A549 (cell line): Measurements from ENCODE around the gene SERINC3. TPM values are rescaled to one million over a fixed set of nuclear protein-coding genes. Genes with fewer than 3 reads are reported as not detected.

Experiments used
- ATAC-seq, 2 experiments: fragments of 200-7000 bp in 1 of 2; fragments of >200 bp in 1 of 2; cut with Nextera tagmentation in 1 of 2; cut with Tn5 transposase in 1 of 2; 3 replicates each; pipeline versions ENCODE4 v1.8.0 to v1.9.1; 2018 to 2020; ENCODE audit warnings: mild to moderate bottlenecking in 1 of 2, moderate library complexity in 1 of 2
- CTCF ChIA-PET: fragments of 300-600 bp; sonication (Branson Sonifier 250); formaldehyde crosslinking; extraction: SDS; loops from one replicate; lab custom pipeline; 2021; ENCODE audit warnings: antibody characterized with exemption, inconsistent platforms; lab: Yijun Ruan, JAX
- POLR2A ChIA-PET: fragments of 350-600 bp; formaldehyde crosslinking; extraction: SDS; loops from one replicate; lab custom pipeline; 2021; ENCODE audit warnings: antibody characterized with exemption, inconsistent platforms; lab: Yijun Ruan, JAX
- DNase-seq, 2 experiments: peaks; one replicate each; pipeline versions ENCODE4 v3.0.0 to v3.0.0-alpha.2; 2011 to 2016; ENCODE audit warnings: low read depth in 1 of 2, low spot score in 1 of 2
- FAIRE-seq: peaks from 2 replicates; lab custom pipeline; 2011; peaks lifted over from hg19 to GRCh38; lab: Jason Lieb, UNC
- H3K27ac ChIP-seq, 2 experiments: fragments of >200 bp; sonication (Bioruptor Twin); formaldehyde crosslinking; 3 replicates each; pipeline ENCODE4 v1.5.1; 2016 to 2017
- H3K4me1 ChIP-seq: fragments of >200 bp; sonication (Bioruptor Twin); formaldehyde crosslinking; 3 replicates; pipeline ENCODE4 v1.6.1; 2016
- H3K4me2 ChIP-seq: fragments of >200 bp; sonication (Bioruptor Twin); formaldehyde crosslinking; 3 replicates; pipeline ENCODE4 v1.6.1; 2016
- H3K4me3 ChIP-seq: fragments of >200 bp; sonication (Bioruptor Twin); formaldehyde crosslinking; 3 replicates; pipeline ENCODE4 v1.5.1; 2016
- H3K9me3 ChIP-seq: fragments of >200 bp; sonication (Bioruptor Twin); formaldehyde crosslinking; 3 replicates; pipeline ENCODE4 v1.6.1; 2016
- CBX8 ChIP-seq: fragments of 200-600 bp; sonication (generic); IDR thresholded peaks from 2 replicates; pipeline ENCODE4 v1.6.1; 2016
- CTCF ChIP-seq: fragments of >200 bp; sonication (Bioruptor Twin); formaldehyde crosslinking; IDR thresholded peaks from 3 replicates; pipeline ENCODE4 v1.5.1; 2016
- EHF ChIP-seq: fragments of 250-450 bp; sonication (Bioruptor Pico); IDR thresholded peaks from 2 replicates; pipeline ENCODE4 v1.5.0; 2020; ENCODE audit warnings: mild to moderate bottlenecking
- ELK1 ChIP-seq: fragments of 150-350 bp; IDR thresholded peaks from 2 replicates; pipeline ENCODE4 v1.6.1; 2014; ENCODE audit warnings: low read depth, mild to moderate bottlenecking, low read length
- EP300 ChIP-seq, 2 experiments: fragments of >200 bp; sonication (Bioruptor Twin); formaldehyde crosslinking; IDR thresholded peaks; 2 replicates in 1 of 2; 3 replicates in 1 of 2; pipeline ENCODE4 v1.6.1; 2016 to 2017
- FOSB ChIP-seq: fragments of 250-450 bp; sonication (Bioruptor Pico); IDR thresholded peaks from 2 replicates; pipeline ENCODE4 v1.5.0; 2020; ENCODE audit warnings: mild to moderate bottlenecking, moderate library complexity
- FOSL2 ChIP-seq, 2 experiments: fragments of 450-650 bp in 1 of 2; fragments of >200 bp in 1 of 2; sonication (Bioruptor Twin) in 1 of 2; formaldehyde crosslinking; IDR thresholded peaks; 2 replicates each; pipeline versions ENCODE4 v1.5.0 to v1.6.1; 2016 to 2020; ENCODE audit warnings: mild to moderate bottlenecking in 1 of 2, moderate library complexity in 1 of 2
- FOXS1 ChIP-seq: fragments of 250-450 bp; sonication (Bioruptor Pico); IDR thresholded peaks from 2 replicates; pipeline ENCODE4 v1.5.0; 2020; ENCODE audit warnings: mild to moderate bottlenecking, moderate library complexity
- HDAC2 ChIP-seq: fragments of 200-600 bp; sonication (generic); IDR thresholded peaks from 2 replicates; pipeline ENCODE4 v1.6.1; 2016
- HOXA7 ChIP-seq: fragments of 250-450 bp; sonication (Bioruptor Pico); IDR thresholded peaks from 2 replicates; pipeline ENCODE4 v1.5.0; 2020; ENCODE audit warnings: mild to moderate bottlenecking, moderate library complexity
- JUNB ChIP-seq: fragments of >200 bp; sonication (Bioruptor Twin); formaldehyde crosslinking; IDR thresholded peaks from 2 replicates; pipeline ENCODE4 v1.6.1; 2016
- MAX ChIP-seq: IDR thresholded peaks from 2 replicates; pipeline ENCODE4 v1.6.1; 2012
- NR3C1 ChIP-seq: fragments of >200 bp; sonication (Bioruptor Twin); formaldehyde crosslinking; IDR thresholded peaks from 3 replicates; pipeline ENCODE4 v1.6.1; 2017
- PBX3 ChIP-seq: IDR thresholded peaks from 2 replicates; pipeline ENCODE4 v1.6.1; 2012
- POLR2A ChIP-seq: IDR thresholded peaks from 2 replicates; pipeline ENCODE4 v1.6.1; 2012; ENCODE audit warnings: mild to moderate bottlenecking, low read length
- RAD21 ChIP-seq, 2 experiments: fragments of >200 bp in 1 of 2; sonication (Bioruptor Twin) in 1 of 2; formaldehyde crosslinking in 1 of 2; IDR thresholded peaks in 1 of 2; conservative IDR thresholded peaks in 1 of 2; 2 replicates in 1 of 2; 3 replicates in 1 of 2; pipeline ENCODE4 v1.6.1; 2012 to 2018; ENCODE audit warnings: inconsistent platforms in 1 of 2
- SREBF2 ChIP-seq: fragments of 450-650 bp; IDR thresholded peaks from 2 replicates; pipeline ENCODE4 v1.6.1; 2014; ENCODE audit warnings: mild to moderate bottlenecking, moderate library complexity
- TP53 ChIP-seq: fragments of 250-450 bp; sonication (Bioruptor Pico); IDR thresholded peaks from 2 replicates; pipeline ENCODE4 v1.5.0; 2021; ENCODE audit warnings: mild to moderate bottlenecking, moderate library complexity
- USF2 ChIP-seq: fragments of 450-650 bp; IDR thresholded peaks from 2 replicates; pipeline ENCODE4 v1.6.1; 2014; ENCODE audit warnings: antibody characterized with exemption
- WGBS: methylation state at CpG from one replicate; pipeline ENCODE4 v1.1.6; 2017; ENCODE audit errors: missing lambda C conversion rate; 5-methylcytosine and 5-hydroxymethylcytosine counted together
- polyA plus RNA-seq, 4 experiments: library from polyadenylated mRNA; depleted of rRNA in 3 of 4; stranded (reverse); fragments of >200 nt; fragmentation: RNase III in 1 of 4; extraction: RNeasy Plus Mini Kit Qiagen cat#74134 plus additional on column Dnase treatment in 1 of 4; gene quantifications; 2 replicates in 3 of 4; 3 replicates in 1 of 4; pipeline ENCODE4 v1.2.3, GENCODE V29; 2011 to 2017

SERINC3 gene
- polyA plus RNA-seq, 2 of the 4 experiments (the other 2 are of a cell fraction), result 62.9 to 159 TPM

- TF ChIP-seq CBX8, result no peak
Observed at GRCh38 chr20:44449864-44450263, 72.0 kb downstream of the SERINC3 start (continued).

GRCh38 chr20:44448753-44449546 is 72.9 kb downstream of the SERINC3 start:
- CTCF ChIA-PET, result interaction anchor here (1.0 to 2.8 kb wide), 6 partner anchors 8 to 233 kb away, joined by 3 to 19 read pairs (median 10); no protein-coding TSS in a partner anchor
- ATAC-seq (peak; percentile 44 to 67; a peak in 3 of 6 replicates), DNase-seq (peak in 1 of 2 experiments; percentile 61)

GRCh38 chr20:44447827-44448419 is 73.9 kb downstream of the SERINC3 start:
- FAIRE-seq, result no peak
- ATAC-seq, result no peak
- Histone ChIP-seq H3K4me3 (no peak overlapping the region), H3K27ac (no peak overlapping the region), H3K4me2 (no peak overlapping the region), H3K9me3 (no peaks in the 10 kb centered on the region), H3K4me1 (no peaks in the 10 kb centered on the region)
- CTCF ChIA-PET, result interaction anchor here (0.6 to 2.8 kb wide), 6 partner anchors 12 to 1183 kb away, joined by 3 to 13 read pairs (median 6); no protein-coding TSS in a partner anchor
- POLR2A ChIA-PET, result no interaction called here
- no peak for DNase-seq
- WGBS, result 70% methylated on average over 3 of the region's 3 CpGs
- no peak for TF ChIP-seq TP53 (CRISPR knock-in tag)
- no peak for TF ChIP-seq CTCF
- TF ChIP-seq EP300 (IDR thresholded peaks at IDR 0.05), result no peak
- no peak for TF ChIP-seq FOXS1 (CRISPR knock-in tag)
- no peak for TF ChIP-seq RAD21 (conservative IDR thresholded peaks at IDR 0.05 in 1 of 2, IDR thresholded peaks at IDR 0.05 in 1 of 2)
- TF ChIP-seq JUNB, result no peak
- no peak for TF ChIP-seq FOSB (CRISPR knock-in tag)
- TF ChIP-seq NR3C1, result no peak
- no peak for TF ChIP-seq USF2
- TF ChIP-seq SREBF2, result no peak
- TF ChIP-seq ELK1, result no peak
- no peak for TF ChIP-seq FOSL2 (IDR thresholded peaks at IDR 0.05)
- no peak for TF ChIP-seq FOSL2 (CRISPR knock-in tag; IDR thresholded peaks at IDR 0.05)

More at GRCh38 chr20:44448753-44449546, 72.9 kb downstream of the SERINC3 start:
- H3K4me1 ChIP-seq, result no peaks in the 10 kb centered on the region
- 57% methylated on average over 9 of the region's 9 CpGs for whole genome bisulfite sequencing
- no peak overlapping the region for H3K4me3 ChIP-seq
- no peak overlapping the region for H3K4me2 ChIP-seq
- FAIRE-seq, result no peak
- H3K27ac ChIP-seq, result no peak overlapping the region
- TF ChIP-seq CTCF (peak; percentile 24; the same call in 1 of the 3 replicates), HDAC2 (no peak), MAX (no peak), EHF (CRISPR knock-in tag) (no peak), HOXA7 (no peak), POLR2A (no peak), PBX3 (no peak)
- no peaks in the 10 kb centered on the region for H3K9me3 ChIP-seq
- POLR2A ChIA-PET, result no interaction called here
